Epithelial cell of esophagus (primary cell): ENCODE data around the gene FAU.

Experiments
- DNase-seq: peaks from one replicate; pipeline ENCODE4 v3.0.0; 2010; ENCODE audit warnings: low read depth
- H3K4me3 ChIP-seq: 2 replicates; pipeline ENCODE4 v1.5.1; 2011; ENCODE audit warnings: mild to moderate bottlenecking, low read length, control low read depth
- CTCF ChIP-seq: IDR thresholded peaks from 2 replicates; pipeline ENCODE4 v1.5.1; 2011; ENCODE audit warnings: low read depth, mild to moderate bottlenecking, low read length, control low read depth, inconsistent platforms; ENCODE audit not compliant: insufficient read depth; ENCODE audit errors: missing control alignments

FAU gene

GRCh38 chr11:65109231-65110198, 12.4 kb downstream of the FAU start:
- TF ChIP-seq CTCF = no peak
- no peak overlapping the region for H3K4me3 ChIP-seq
- DNase-seq = no peak

- TF ChIP-seq CTCF = no peak
- peak; percentile 26 for DNase-seq
- no peak overlapping the region for H3K4me3 ChIP-seq
These were observed 13.3 kb downstream of the FAU start for GRCh38 chr11:65108469-65109123.

- no peak for TF ChIP-seq CTCF
- DNase-seq = no peak
- H3K4me3 ChIP-seq = no peak overlapping the region
These were observed 14.0 kb downstream of the FAU start for GRCh38 chr11:65107751-65108468.

DNA sequence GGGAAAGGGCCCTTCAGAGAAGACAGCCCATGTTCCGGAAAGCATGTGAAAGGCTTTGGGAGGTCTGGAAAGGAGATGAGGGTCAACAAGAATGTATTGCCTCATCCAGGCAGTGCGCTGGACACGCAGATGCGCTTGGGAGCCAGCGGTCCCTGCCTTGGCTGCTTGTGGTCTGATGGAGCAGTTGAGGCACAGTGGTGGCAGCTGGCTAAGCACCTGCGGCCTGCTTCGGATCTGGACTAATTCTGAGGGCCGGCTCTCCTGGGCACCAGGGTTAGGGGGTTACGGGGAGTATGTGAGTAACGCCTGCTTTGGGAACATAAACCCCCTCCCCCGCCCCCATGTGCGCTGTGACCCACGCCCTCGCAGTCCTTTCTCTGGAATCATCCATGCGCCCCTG, 14.9 kb downstream of the FAU start:
- no peak for TF ChIP-seq CTCF
- no peak for DNase-seq
- no peak overlapping the region for H3K4me3 ChIP-seq

GRCh38 chr11:65104628-65105027, 17.3 kb downstream of the FAU start:
- no peak for DNase-seq

DNA sequence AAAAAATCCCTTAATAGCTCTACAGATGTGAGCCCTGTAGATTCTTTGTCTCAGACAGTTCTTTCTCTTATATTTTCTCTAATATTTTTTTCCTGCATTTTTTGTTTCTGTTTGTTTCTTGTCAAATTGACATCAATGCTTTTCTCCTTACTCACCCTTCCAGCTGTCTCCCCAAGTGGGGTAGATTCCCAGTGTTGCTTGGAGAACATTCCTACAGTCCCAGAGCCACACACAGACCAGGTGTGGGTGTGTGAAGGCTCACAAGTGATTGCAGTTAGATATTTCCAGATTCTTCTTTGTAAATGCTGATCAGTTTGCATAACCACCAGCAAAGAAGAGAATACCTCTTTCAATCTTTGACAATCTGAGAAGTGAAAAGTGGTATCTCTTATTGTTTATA, 18.5 kb downstream of the FAU start:
- no peak for TF ChIP-seq CTCF
- DNase-seq = no peak
- no peak overlapping the region for H3K4me3 ChIP-seq

More at GRCh38 chr11:65104628-65105027, 17.3 kb downstream of the FAU start:
- TF ChIP-seq CTCF = no peak
- H3K4me3 ChIP-seq = no peak overlapping the region
